Measurements from ENCODE around the gene RHBDD3.

DNA sequence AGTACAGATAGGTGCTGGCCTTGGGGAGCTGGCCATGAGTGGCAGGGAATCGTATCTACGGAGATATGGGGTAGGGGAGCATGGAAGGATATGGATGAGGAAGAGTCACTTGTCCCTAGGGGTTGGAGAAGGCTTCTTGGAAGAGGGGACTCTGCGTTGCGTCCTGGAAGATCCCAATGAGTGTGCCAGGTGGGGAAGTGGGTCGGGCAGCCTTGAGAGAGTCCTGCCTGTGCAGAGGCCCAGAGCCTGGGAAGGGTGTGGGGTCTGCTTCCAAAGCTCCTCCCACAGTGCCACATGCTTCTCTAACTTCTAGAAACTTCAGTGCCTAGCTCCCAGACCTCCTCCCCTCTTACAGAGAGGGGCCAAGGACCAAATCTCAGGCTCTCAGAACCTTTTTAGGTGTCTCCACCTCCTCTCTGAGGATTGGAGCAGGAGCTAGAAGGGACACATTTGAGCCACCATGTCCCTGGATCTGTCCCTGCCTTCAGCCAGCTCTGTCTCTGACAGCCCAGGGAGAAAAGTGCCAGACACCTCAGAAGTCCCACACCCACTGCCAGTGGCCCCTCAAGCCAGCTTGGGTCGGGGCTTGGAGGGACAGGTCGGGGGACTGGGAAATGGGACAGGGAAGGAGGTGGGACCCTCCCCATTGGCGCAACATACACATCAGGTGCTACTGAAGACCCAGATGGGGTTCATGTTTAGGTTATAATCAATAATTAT is 11.0 kb downstream of the RHBDD3 start:
- no peak for TF ChIP-seq POLR2A (IDR thresholded peaks at IDR 0.05)
- TF ChIP-seq, protein P1, sequence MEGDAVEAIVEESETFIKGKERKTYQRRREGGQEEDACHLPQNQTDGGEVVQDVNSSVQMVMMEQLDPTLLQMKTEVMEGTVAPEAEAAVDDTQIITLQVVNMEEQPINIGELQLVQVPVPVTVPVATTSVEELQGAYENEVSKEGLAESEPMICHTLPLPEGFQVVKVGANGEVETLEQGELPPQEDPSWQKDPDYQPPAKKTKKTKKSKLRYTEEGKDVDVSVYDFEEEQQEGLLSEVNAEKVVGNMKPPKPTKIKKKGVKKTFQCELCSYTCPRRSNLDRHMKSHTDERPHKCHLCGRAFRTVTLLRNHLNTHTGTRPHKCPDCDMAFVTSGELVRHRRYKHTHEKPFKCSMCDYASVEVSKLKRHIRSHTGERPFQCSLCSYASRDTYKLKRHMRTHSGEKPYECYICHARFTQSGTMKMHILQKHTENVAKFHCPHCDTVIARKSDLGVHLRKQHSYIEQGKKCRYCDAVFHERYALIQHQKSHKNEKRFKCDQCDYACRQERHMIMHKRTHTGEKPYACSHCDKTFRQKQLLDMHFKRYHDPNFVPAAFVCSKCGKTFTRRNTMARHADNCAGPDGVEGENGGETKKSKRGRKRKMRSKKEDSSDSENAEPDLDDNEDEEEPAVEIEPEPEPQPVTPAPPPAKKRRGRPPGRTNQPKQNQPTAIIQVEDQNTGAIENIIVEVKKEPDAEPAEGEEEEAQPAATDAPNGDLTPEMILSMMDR (IDR thresholded peaks at IDR 0.05): no peak
